Natural killer cell (primary cell): ENCODE data around the gene DMBT1. TPM values are rescaled to one million over a fixed set of nuclear protein-coding genes. Genes with fewer than 3 reads are reported as not detected.

Experiments used
- ATAC-seq, 3 donors: fragments of 150-1000 bp in 2 of 3; fragments of 200-7000 bp in 1 of 3; cut with Tn5 transposase; 1 replicate in 1 of 3; 2 replicates in 2 of 3; pipeline ENCODE4 v1.10.0; 2021; ENCODE audit warnings: mild to moderate bottlenecking in 2 of 3, moderate library complexity in 2 of 3
- DNase-seq, 2 donors: peaks; one replicate each; pipeline versions ENCODE4 v3.0.0 to v3.0.0-alpha.2; 2013 to 2021; ENCODE audit warnings: mixed read lengths in 1 of 2
- H3K27ac ChIP-seq: one replicate; pipeline ENCODE4 v1.5.1; 2013; ENCODE audit warnings: mild to moderate bottlenecking, low read length
- H3K27me3 ChIP-seq: one replicate; pipeline ENCODE4 v1.6.1; 2013; ENCODE audit warnings: low read length; ENCODE audit not compliant: control insufficient read depth, insufficient read depth
- H3K36me3 ChIP-seq: one replicate; pipeline ENCODE4 v1.6.1; 2013; ENCODE audit warnings: low read length; ENCODE audit not compliant: control insufficient read depth, insufficient read depth
- H3K4me1 ChIP-seq: one replicate; pipeline ENCODE4 v1.6.1; 2013; ENCODE audit warnings: low read length; ENCODE audit not compliant: control insufficient read depth, insufficient read depth
- H3K4me3 ChIP-seq: one replicate; pipeline ENCODE4 v1.5.1; 2013; ENCODE audit warnings: low read length
- H3K9me3 ChIP-seq: one replicate; pipeline ENCODE4 v1.6.1; 2013; ENCODE audit warnings: low read length; ENCODE audit not compliant: control insufficient read depth, insufficient read depth
- H3K27ac Mint-ChIP-seq, 2 donors: one replicate each; pipeline ENCODE4 v1.8.0; 2022; ENCODE audit warnings: mild to moderate bottlenecking in 2 of 2, mixed read lengths in 2 of 2, moderate library complexity in 1 of 2
- H3K27me3 Mint-ChIP-seq, 2 donors: one replicate each; pipeline ENCODE4 v1.8.0; 2022; ENCODE audit warnings: low read depth in 2 of 2, mixed read lengths in 2 of 2
- H3K36me3 Mint-ChIP-seq: one replicate; pipeline ENCODE4 v1.8.0; 2022; ENCODE audit warnings: mixed read lengths
- H3K4me1 Mint-ChIP-seq, 2 donors: one replicate each; pipeline ENCODE4 v1.8.0; 2022; ENCODE audit warnings: mixed read lengths in 2 of 2
- H3K4me3 Mint-ChIP-seq: one replicate; pipeline ENCODE4 v1.8.0; 2022; ENCODE audit warnings: mild to moderate bottlenecking, moderate library complexity, mixed read lengths
- H3K9me3 Mint-ChIP-seq, 2 donors: one replicate each; pipeline ENCODE4 v1.8.0; 2022; ENCODE audit warnings: mixed read lengths in 2 of 2
- CTCF ChIP-seq: fragments of 200-600 bp; IDR thresholded peaks from one replicate; pipeline ENCODE4 v1.8.0; 2022; ENCODE audit warnings: antibody characterized with exemption
- WGBS: methylation state at CpG from one replicate; pipeline ENCODE4 v1.1.7; 2013; ENCODE audit warnings: missing lambda C conversion rate; ENCODE audit not compliant: insufficient coverage; 5-methylcytosine and 5-hydroxymethylcytosine counted together
- intact Hi-C: fragments of 100-400 bp; cut with micrococcal nuclease; formaldehyde crosslinking; loops from one replicate; pipeline ENCODE4 v1.14.2; 2022
- total RNA-seq, 4 donors: library from RNA; stranded (reverse); fragments of 120-200 nt in 1 of 4; gene quantifications; one replicate each; pipeline versions ENCODE4 v1.2.3 to v1.2.4, GENCODE V29; 2013 to 2022

Gene DMBT1
- total RNA-seq, 3 donors from 2014 or later (not counting 1 experiment from before 2014, with no cell fraction given) = not detected

GRCh38 chr10:122561212-122561611 is 658 bp downstream of the DMBT1 start:
- intact Hi-C loops = no loop called here
- Mint-ChIP-seq H3K9me3 (no peaks in the 10 kb centered on the region), H3K4me3 (no peak overlapping the region), H3K27ac (no peak overlapping the region), H3K4me1 (peaks cover 5 to 6% of the 10 kb centered on the region in 2 donors), H3K36me3 (no peaks in the 10 kb centered on the region), H3K27me3 (peaks cover 20 to 50% of the 10 kb centered on the region in 2 donors)
- 82% methylated on average over 6 of the region's 6 CpGs for WGBS
- Histone ChIP-seq H3K27ac (no peak overlapping the region), H3K4me1 (peaks cover 15% of the 10 kb centered on the region), H3K4me3 (no peak overlapping the region), H3K27me3 (no peaks in the 10 kb centered on the region), H3K9me3 (no peaks in the 10 kb centered on the region), H3K36me3 (no peaks in the 10 kb centered on the region)
- ATAC-seq (no peak), DNase-seq (no peak)
- TF ChIP-seq CTCF = no peak

GRCh38 chr10:122561792-122562191 is 1.2 kb downstream of the DMBT1 start:
- DNase-seq = no peak

GRCh38 chr10:122564980-122565379 is 4.4 kb downstream of the DMBT1 start:
- Histone ChIP-seq H3K4me1 (no peaks in the 10 kb centered on the region), H3K9me3 (no peaks in the 10 kb centered on the region), H3K27ac (no peak overlapping the region), H3K36me3 (no peaks in the 10 kb centered on the region), H3K27me3 (no peaks in the 10 kb centered on the region), H3K4me3 (no peak overlapping the region)
- Mint-ChIP-seq H3K4me1 (no peaks in the 10 kb centered on the region), H3K27me3 (peaks cover 21 to 42% of the 10 kb centered on the region in 2 donors), H3K27ac (no peak overlapping the region), H3K36me3 (no peaks in the 10 kb centered on the region), H3K4me3 (no peak overlapping the region), H3K9me3 (no peaks in the 10 kb centered on the region)
- no peak for DNase-seq
- ATAC-seq = no peak
- intact Hi-C loops = loop anchor here (1.0 to 5.0 kb wide), 3 partner anchors 128 to 267 kb away; no protein-coding TSS in a partner anchor
- TF ChIP-seq CTCF = no peak

More at GRCh38 chr10:122561792-122562191, 1.2 kb downstream of the DMBT1 start:
- Mint-ChIP-seq H3K27ac (no peak overlapping the region), H3K4me1 (peaks cover 5 to 6% of the 10 kb centered on the region in 2 donors), H3K4me3 (no peak overlapping the region), H3K9me3 (no peaks in the 10 kb centered on the region), H3K27me3 (peaks cover 16 to 50% of the 10 kb centered on the region in 2 donors), H3K36me3 (no peaks in the 10 kb centered on the region)
- no peaks in the 10 kb centered on the region for H3K36me3 ChIP-seq
- no peaks in the 10 kb centered on the region for H3K27me3 ChIP-seq
- no peak for TF ChIP-seq CTCF
- no peak for ATAC-seq
- intact Hi-C loops = no loop called here
- peaks cover 15% of the 10 kb centered on the region for H3K4me1 ChIP-seq
- H3K27ac ChIP-seq = no peak overlapping the region
- no peaks in the 10 kb centered on the region for H3K9me3 ChIP-seq
- no peak overlapping the region for H3K4me3 ChIP-seq

- Histone ChIP-seq H3K27me3 (no peaks in the 10 kb centered on the region), H3K4me3 (no peak overlapping the region), H3K36me3 (no peaks in the 10 kb centered on the region), H3K27ac (no peak overlapping the region), H3K4me1 (no peaks in the 10 kb centered on the region), H3K9me3 (no peaks in the 10 kb centered on the region)
- Mint-ChIP-seq H3K4me3 (no peak overlapping the region), H3K9me3 (no peaks in the 10 kb centered on the region), H3K4me1 (no peaks in the 10 kb centered on the region), H3K36me3 (no peaks in the 10 kb centered on the region), H3K27me3 (peaks cover 21 to 34% of the 10 kb centered on the region in 2 donors), H3K27ac (no peak overlapping the region)
- DNase-seq (peak; percentile 46 to 87), ATAC-seq (peak in 1 of 3 donors; percentile 61)
- intact Hi-C loops = loop anchor here (1.0 to 5.0 kb wide), 3 partner anchors 128 to 267 kb away; no protein-coding TSS in a partner anchor
- TF ChIP-seq CTCF = peak; percentile 66
- 35% methylated on average over 11 of the region's 13 CpGs for WGBS
Observed at GRCh38 chr10:122565766-122566206, 5.2 kb downstream of the DMBT1 start.
